Measurements from ENCODE around the gene KRT80. TPM values are rescaled to one million over a fixed set of nuclear protein-coding genes. Genes with fewer than 3 reads are reported as not detected.

The KRT80 gene
- polyA plus RNA-seq, 1 donor, result 5.6 TPM

DNA sequence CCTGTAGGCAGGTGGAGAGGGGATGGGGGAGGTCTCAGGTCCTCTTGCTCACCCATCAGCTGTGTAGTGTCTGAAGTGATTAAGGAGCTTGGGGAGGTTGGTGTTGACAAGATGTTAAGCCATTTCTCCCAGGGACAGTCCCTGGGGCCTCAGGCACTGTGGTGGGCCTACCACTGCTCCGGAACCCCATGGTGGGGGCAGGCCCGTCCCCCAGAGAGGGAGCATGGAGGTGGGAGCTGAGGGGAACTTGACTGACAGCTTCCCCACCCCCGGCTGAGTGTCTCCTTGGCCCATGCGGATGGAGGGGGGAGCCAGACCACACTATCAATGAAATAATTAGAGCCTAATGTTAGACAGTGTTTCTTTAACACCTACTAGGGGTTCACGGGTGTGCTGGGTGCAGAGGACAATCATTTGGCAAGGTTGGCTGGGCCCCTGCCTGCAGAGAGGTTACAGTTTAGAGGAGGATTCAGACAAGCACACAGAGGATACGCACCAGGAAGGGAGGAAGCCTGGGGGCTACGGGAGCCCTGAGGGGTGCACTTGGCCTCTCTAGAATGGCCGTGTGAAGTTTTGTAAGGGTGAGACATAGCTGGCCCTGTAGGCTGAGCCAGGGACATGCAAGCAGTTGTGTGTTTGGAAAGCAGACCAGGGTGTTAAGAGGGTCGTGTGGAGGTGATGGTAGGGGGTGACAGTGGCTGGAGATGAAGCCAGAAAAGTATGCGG lies 19.3 kb upstream of the KRT80 start:
- no peak for DNase-seq

GRCh38 chr12:52210186-52210924 lies 18.5 kb upstream of the KRT80 start:
- no peak for DNase-seq

DNA sequence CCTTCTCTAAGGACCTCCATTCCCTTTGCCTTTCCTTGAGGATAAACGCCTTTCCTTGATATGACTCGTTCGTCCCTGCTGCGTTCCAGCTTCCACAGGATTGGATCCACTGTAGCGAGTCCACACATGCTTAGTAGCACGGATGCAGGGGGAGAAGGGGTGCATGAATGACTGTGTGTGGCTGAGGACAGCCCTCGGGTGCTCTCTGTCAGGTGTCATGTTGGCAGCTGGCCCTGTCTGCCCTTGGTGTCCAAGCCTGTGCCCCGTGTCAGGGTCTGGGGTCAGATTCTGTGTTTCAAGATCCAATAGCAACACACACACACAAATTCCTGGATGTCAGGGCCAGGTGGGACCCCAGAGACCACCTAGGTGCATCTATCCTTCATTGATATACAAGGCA lies 17.5 kb upstream of the KRT80 start:
- DNase-seq, result no peak

- DNase-seq, result no peak
Observed at GRCh38 chr12:52208424-52209165, 16.8 kb upstream of the KRT80 start.

- peak; percentile 62 for DNase-seq
Observed at GRCh38 chr12:52207895-52208294, 16.1 kb upstream of the KRT80 start.

DNA sequence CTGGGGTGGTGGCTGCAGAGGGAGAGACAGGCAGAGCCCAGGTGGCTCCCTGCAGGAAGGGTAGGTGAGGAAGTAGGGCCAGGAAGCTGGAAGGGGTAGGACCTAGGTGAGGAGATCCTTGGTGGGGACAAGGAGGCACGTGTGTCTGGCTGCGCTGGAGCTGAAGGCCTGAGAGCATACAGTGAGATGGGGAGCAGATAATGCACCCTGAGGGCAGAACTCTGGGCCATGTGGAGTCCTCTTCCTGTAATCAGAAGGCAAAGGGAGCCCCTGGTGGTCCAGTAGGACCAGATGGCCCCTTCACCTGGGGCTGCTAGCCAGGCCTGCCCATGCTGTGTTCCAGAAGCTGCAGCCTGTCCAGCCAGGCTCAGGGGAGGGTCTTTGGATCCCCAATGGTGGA lies 15.3 kb upstream of the KRT80 start:
- DNase-seq, result no peak

DNA sequence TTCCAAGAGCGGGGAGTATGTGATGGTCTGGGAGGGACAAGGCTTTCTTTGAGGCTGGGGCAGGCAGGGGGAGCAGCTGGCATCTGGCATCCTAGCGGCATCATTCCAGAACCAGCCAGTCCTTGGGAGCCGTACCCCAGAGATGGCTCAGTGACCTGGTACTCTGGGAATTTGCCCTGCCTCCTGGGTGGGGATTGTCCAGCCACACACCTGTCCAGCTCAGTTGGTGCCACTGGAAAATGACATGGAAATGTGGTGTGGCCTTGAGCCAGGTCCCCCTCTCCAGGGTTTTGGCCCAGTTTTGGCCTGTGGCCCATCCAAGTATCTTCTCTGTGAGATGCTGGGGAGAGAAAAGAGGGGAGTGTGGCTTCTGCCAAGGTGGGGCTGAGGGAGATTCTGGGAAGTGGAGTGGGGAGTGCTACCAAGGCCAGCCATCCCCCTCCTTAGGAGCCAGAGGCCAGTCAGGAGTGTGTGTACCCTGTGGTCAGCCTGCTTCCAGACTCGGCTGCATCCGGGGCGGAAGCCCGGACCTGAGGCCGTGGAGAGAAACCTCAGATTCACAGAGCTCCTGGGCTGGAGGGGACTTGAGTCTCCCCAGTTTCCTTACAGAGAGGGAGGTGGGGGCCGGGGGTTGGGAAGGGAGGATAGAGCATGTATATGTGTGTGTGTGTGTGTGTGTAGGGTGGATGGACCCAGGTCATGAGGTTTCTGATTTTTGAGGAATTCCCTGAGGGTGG lies 14.7 kb upstream of the KRT80 start:
- no peak for DNase-seq

DNA sequence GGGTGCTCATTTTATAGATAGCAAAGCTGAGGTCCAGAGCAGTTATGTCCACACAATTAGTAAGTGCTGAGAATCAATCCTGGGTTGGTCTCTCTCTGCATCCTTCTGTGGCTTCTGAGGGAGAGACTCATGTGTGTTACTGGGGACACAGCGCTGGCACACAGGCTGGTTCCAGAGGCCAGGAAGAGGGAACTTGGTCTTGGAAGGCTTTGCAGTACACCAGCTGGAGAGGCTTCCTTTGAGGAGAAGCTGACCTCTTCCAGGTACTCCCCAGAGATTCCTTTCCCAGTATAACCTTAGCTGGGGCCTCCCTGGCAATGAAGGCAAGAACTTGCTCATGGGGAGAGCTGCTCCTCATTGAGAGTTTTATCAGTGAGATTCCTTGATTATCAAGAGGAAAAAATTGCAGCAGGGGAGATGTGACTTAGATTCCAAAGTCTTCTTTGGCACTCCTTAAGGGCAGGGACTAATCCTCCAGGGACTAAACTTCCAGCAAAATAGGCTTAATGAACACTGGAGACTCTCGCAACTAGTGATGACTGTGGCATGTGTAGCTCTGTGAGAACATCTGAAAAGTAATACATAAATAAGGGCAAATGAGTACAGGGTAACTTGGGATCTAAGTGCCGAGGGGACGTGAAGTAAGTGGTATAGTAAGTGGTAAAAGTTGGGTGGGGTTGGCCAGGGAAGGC lies 13.9 kb upstream of the KRT80 start:
- DNase-seq, result no peak

GRCh38 chr12:52204931-52205505 lies 13.2 kb upstream of the KRT80 start:
- no peak for DNase-seq

GRCh38 chr12:52204095-52204930 lies 12.5 kb upstream of the KRT80 start:
- no peak for DNase-seq

DNA sequence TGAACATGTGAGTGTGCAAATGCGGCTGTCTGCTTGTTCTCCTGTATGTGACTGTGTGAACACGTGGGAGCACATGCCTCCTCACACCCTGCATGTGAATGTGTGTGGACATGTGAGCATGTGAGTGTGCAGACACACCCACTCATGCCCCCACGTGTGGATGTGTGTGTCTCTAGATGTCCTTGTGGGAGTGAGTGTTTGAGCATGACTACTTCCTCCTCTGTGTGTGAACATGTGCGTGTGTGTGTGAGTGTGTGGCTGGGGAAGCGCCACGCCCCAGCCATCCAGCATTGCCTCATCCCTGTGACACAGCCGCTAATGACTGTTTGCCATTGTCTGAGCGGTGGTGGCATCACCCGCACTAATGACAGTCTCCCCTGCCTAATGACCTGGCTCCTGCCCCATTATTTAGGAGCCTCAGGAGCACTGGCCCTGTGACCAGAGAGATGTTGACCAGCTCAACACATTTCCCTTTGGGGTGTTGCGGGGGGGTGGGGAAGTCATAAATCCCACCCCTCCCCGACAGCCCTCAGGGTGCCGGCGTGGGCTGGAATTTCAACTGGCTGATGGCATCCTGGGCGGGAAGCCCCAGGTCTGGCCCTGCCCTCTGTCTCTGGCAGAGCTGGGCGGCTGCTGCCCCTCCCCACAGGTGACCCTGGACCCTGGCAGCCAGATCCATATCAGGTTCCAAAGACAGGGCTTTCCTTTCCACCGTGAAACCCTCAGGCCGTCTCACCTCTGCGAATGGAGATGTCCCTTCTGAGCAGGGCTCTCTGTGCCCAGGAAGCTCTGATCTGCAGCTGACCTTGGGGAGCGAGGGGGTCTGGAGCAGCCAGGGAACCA lies 11.5 kb upstream of the KRT80 start:
- DNase-seq, result no peak

GRCh38 chr12:52202361-52203078 lies 10.7 kb upstream of the KRT80 start:
- no peak for DNase-seq

DNA sequence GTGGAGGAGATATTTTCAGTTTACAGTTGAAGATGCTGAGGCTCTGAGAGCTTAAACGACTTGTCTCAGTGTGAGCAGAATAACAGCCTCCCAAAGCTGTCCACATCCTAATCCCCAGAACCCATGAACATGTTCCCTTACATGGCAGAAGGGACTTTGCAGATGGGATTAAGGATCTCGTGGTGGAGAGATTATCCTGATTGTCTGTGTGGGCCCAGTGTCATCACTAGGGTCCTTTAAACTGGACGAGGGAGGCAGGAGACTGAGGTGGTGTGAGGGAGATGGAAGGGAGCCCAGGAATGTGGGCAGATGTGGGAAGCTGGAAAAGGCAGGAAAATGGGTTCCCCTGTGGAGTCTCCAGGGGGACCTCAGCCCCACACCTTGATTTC lies 9.6 kb upstream of the KRT80 start:
- no peak for DNase-seq

DNA sequence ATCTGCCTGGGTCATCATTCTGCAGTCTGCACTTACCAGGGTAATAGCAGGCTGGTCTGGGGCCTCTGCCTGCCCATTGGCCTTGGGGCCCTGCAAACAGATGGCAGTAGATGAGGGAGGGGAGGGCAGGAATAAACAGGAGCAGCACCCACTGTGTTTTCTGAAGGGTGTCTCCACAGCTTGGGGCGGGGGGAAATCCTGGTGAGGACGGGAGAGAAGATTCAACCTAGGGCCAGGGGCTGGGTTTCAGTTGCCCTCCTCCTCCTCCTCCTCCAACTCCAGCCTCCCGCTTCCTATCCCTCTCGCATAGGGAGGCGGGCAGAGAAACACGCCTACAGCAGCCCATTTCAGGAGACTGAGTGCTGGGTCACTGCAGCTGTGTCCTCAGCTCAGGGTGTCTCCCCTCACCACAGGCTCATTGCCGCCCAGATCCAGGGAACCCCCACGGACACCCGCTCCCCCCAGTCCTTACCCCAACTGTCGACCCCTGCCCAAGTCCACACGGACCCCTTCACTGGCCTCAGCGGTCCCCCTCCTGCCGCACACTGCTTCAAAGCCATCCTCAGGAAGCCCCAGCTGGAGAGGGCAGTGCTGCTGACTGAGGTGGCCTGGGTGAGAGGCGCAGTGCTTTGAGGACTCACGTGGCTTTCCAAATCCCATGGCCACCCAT lies 9.1 kb upstream of the KRT80 start:
- DNase-seq, result no peak

DNA sequence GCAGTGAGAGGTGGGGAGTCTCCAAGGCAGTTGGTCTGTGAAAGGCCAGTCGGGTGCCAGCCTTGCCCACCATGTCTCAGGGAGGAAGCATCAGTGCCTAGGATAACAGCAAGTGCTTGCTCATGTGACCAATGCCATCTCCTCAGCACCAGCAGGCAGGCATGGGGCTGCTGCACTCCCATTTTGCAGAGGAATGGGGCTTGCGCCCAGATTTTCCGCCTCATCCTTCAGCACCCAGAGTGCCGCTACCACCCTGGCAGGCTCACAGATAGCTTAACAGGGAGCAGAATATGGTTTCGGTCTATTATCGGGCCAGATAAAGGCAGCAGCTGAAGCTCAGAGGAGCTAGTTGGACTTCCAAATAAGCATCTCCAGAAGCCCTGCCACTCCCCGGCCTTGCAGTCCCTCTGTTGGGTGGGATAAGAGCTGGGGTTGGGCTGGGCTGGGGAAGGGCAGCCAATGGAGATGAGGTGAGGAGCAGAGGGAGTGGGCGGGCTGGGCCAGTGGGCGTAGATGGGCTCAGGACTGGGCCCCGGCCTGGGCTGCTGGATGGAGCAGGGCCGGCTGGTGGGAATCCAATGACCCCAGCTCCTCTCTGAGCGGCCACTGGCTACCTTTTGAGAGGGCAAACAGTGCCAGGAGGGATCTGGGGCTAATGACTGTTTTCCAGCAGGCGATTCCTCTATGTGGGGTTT lies 8.4 kb upstream of the KRT80 start:
- no peak for DNase-seq

DNA sequence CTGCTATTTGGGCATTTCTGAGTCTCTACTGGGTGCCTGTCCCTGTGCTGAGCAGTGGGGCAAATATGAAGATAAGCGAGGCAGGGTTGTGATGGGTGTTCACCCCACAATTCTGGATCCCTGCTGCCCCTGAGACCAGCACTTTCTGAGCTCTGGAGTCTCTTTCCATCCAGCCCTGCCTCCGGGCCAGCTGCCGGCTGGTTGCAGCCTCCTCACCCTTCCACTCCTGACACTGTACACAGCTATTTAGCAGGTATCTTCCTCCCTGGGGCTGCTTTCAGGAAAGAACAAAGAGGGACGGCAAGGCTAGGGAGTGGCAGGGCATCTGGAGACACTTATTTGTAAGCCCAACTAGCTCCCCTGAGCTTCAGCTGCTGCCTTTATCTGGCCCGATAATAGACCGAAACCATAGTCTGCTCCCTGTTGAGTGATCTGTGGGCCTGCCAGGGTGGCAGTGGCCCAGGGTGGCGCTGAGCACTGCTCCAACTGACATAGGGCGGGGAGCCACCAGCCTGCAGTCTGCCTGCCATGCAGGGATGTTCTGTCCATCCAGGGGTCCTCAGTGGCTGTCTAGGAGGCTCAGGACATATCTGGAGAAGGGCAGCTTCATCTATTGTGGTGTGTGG lies 7.6 kb upstream of the KRT80 start:
- no peak for DNase-seq

DNA sequence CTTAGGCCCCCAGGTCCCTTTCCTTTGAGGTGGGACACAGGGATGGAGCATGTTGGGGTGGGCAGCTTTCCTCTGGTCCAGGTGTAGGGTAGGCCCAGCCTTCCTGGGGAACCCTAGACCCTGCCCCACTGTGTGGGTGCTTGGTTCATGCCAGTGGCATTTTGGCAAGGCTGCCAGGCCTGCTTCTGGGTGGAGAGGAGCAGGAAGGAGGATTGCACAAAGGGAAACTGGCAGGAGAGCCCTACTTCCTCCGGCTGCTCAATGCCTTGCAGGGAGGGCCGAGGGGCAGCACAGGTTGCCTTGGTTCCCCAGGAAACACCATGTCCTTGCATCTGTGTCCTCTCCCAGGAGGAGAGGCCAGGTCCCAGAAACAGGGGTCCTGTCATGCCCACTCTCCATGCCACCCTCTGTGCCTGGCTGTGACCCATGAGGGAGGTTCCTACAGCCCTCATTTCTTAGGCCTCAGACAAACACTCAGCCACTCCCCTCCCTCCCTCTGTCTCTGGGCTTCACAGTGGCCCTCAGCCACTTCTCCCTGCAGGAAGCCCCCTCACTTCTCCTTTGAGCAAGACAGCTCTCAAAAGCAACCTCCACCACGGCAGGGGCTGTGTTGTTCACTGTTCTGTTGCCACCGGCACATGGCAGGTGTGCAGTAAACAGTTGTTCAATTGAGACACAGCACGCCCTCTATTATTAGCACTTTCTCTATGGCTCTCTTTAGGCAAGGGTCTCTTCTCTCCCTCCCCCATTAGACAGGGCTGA lies 6.8 kb upstream of the KRT80 start:
- no peak for DNase-seq

All from hindlimb muscle (tissue), 1 donor.